ENCODE data around the gene GSTM5. TPM values are rescaled to one million over a fixed set of nuclear protein-coding genes. Genes with fewer than 3 reads are reported as not detected.
"Not testable (repeated sequence)": the region's sequence is repeated elsewhere in the genome, so short reads cannot be mapped to it uniquely, and the experiment has no call there.

GSTM5 gene
- total and polyA plus RNA-seq, 4 experiments from 2014 or later = not detected

DNA sequence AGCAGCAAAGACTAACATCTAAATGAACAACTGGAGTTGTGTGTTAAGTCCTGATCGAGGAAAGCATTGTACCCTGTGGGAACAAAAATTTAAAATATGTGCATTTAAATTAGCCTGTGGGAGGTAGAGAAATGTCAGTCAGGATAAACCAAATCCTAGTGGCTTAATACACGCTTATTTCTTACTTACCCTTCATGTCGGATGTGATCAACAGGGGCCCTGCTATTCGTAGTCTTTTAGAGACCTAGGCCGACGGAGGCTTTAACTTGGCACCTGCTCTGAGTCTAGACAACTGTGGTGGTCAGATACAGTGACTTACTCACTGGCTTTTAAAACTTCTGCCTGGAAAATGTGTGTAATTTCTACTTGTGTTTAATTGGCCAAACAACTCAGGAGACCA lies 18.6 kb downstream of the GSTM5 start:
- POLR2A ChIA-PET (ENCODE audit: partially characterized antibody) = no interaction called here
- Mint-ChIP-seq H3K27ac (no peak overlapping the region), H3K27me3 (peaks cover 4 to 5% of the 10 kb centered on the region in 2 donors), H3K9me3 (no peaks in the 10 kb centered on the region), H3K36me3 (no peaks in the 10 kb centered on the region), H3K4me1 (peaks cover 0 to 2% (median 0%) of the 10 kb centered on the region in 4 donors), H3K4me3 (no peak overlapping the region)
- Histone ChIP-seq H3K27ac (ENCODE audit: low read depth, low read length) (no peak overlapping the region), H3K4me3 (ENCODE audit: low read length in 2 of 2) (no peak overlapping the region), H3K9me3 (ENCODE audit: control insufficient read depth in 1 of 2, low read length in 2 of 2) (no peaks in the 10 kb centered on the region), H3K4me1 (ENCODE audit: insufficient read depth, low read length) (no peaks in the 10 kb centered on the region), H3K36me3 (ENCODE audit: insufficient read depth, low read length) (no peaks in the 10 kb centered on the region), H3K27me3 (ENCODE audit: insufficient read depth, low read length) (no peaks in the 10 kb centered on the region)
- intact Hi-C loops (cut with micrococcal nuclease) = no loop called here
- CTCF ChIA-PET (ENCODE audit: partially characterized antibody) = interaction anchor here (0.6 kb wide), 1 partner anchor 86 kb away, joined by 3 read pairs; no protein-coding TSS in a partner anchor
- DNase-seq = no peak

DNA sequence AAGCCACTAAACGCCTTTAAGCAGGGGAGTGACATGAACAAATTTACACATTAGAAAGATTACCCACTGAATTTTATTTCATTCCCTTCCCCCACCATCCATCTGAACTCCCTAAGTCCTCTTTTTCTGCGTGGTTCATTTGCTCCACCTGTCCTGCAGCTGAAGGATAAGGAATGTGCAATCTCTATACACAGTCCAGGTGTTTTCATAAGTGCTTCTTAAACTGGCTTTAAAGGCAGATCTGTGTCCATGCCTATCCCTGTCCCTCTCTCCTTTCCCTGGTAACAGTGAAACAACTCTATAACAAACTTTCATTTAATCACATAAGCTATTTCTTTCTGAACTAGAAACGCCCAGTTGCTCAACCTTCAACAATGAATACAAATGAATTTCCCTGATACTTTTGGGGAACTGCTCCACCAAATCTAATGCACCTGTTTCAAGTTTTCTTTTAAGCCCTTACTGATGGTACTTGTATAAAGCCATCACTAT lies 20.4 kb downstream of the GSTM5 start:
- Histone ChIP-seq H3K4me3 (ENCODE audit: low read length in 2 of 2) (no peak overlapping the region), H3K36me3 (ENCODE audit: insufficient read depth, low read length) (no peaks in the 10 kb centered on the region), H3K27ac (ENCODE audit: low read depth, low read length) (no peak overlapping the region), H3K9me3 (ENCODE audit: control insufficient read depth in 1 of 2, low read length in 2 of 2) (no peaks in the 10 kb centered on the region), H3K27me3 (ENCODE audit: insufficient read depth, low read length) (no peaks in the 10 kb centered on the region), H3K4me1 (ENCODE audit: insufficient read depth, low read length) (no peaks in the 10 kb centered on the region)
- Mint-ChIP-seq H3K27me3 (peaks cover 4 to 10% of the 10 kb centered on the region in 2 donors), H3K27ac (no peak overlapping the region), H3K36me3 (peaks cover 0 to 7% of the 10 kb centered on the region in 2 donors), H3K4me1 (peaks cover 0 to 2% (median 0%) of the 10 kb centered on the region in 4 donors), H3K9me3 (no peaks in the 10 kb centered on the region), H3K4me3 (no peak overlapping the region)
- intact Hi-C loops (cut with micrococcal nuclease) = no loop called here
- DNase-seq = no peak
- POLR2A ChIA-PET (ENCODE audit: partially characterized antibody) = no interaction called here
- CTCF ChIA-PET (ENCODE audit: partially characterized antibody) = no interaction called here

DNA sequence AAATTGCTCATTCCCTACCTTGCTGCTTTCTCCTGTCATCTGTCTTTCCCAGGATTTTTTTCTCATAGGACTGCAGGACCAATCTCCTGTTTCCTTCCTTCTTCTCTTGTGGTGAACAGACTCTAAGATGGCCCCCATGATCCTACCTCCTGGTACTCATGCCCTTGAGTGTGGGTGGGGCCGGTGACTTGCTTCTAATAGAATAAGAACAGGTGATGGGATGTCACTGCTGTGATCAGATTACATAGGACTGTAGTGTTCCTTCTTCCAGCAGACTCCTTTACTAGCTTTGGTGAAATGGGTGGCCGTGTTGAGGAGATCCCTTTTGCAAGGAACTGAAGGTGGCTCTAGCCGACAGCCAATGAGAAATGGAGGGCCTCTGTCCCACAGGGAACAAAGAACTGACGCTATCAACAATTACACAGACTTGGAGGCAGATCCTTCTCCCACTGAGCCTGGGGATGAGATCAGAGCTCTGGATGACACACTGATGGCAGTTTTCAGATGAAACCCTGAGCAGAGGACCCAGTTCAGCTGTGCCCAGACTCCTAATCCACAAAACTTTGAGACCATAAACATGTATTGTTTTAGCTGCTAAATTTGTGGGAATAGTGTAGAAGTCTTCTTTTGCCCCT lies 21.3 kb downstream of the GSTM5 start:
- H3K27ac ChIP-seq (ENCODE audit: low read depth, low read length) = no peak overlapping the region
- DNase-seq = no peak
- ChIA-PET POLR2A (ENCODE audit: partially characterized antibody) (no interaction called here), CTCF (ENCODE audit: partially characterized antibody) (no interaction called here)
- no peaks in the 10 kb centered on the region for H3K9me3 ChIP-seq (ENCODE audit: control insufficient read depth in 1 of 2, low read length in 2 of 2)
- Mint-ChIP-seq H3K36me3 (peaks cover 0 to 7% of the 10 kb centered on the region in 2 donors), H3K4me3 (no peak overlapping the region), H3K4me1 (peaks cover 0 to 2% (median 0%) of the 10 kb centered on the region in 4 donors), H3K9me3 (no peaks in the 10 kb centered on the region), H3K27ac (peak overlapping the region in 1 of 7 donors; percentile 32), H3K27me3 (peaks cover 2 to 10% of the 10 kb centered on the region in 2 donors)
- no peaks in the 10 kb centered on the region for H3K4me1 ChIP-seq (ENCODE audit: insufficient read depth, low read length)
- no peaks in the 10 kb centered on the region for H3K27me3 ChIP-seq (ENCODE audit: insufficient read depth, low read length)
- H3K4me3 ChIP-seq (ENCODE audit: low read length in 2 of 2) = no peak overlapping the region
- no peaks in the 10 kb centered on the region for H3K36me3 ChIP-seq (ENCODE audit: insufficient read depth, low read length)
- intact Hi-C loops (cut with micrococcal nuclease) = no loop called here

DNA sequence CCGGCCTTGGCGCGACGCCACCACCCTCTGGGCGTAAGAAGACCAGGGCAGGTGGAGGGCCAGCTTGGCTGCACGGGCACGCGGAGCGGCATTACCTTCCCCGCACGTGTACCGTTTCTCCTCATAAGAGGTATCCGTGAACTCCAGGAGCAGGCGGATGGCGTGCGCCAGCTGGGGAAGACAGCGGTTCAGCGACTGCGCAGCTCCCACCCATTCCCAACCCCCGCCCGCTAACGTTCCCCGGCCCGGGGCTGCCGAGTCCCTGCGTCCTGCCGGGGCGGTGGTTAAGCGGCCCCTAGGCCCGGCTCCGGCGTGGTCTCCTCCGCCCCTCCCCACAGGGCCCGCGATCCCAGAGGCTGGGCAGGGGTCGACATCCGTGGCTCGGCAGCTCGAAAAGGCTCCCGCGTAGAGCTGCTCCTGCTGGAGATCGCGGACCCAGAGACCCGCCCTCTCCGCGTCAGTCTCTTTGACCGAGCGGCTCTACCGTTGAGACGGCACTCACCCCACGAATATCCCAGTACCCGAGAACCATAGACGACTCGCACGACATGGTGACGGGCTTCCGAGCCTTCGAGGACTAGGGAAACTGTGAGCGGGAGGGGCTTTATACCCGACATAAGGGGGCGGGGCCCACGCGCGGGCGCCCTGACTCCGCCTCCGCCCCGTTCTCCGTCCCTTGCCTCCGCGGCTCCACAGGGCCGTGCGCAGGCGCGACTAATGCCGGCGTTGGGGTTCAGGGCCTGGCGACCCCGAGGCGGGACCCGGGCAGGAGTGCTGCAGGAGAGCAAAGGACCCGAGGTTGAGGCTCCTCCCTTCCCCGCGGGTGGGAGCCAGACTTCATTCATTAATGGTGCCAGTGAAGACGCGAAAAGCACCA lies 27.9 kb downstream of the GSTM5 start:
- H3K4me1 ChIP-seq (ENCODE audit: insufficient read depth, low read length) = peaks cover 15% of the 10 kb centered on the region
- H3K27ac ChIP-seq (ENCODE audit: low read depth, low read length) = peak overlapping the region; percentile 44
- peak overlapping the region; percentile 7 to 93 (median 90) for H3K27ac Mint-ChIP-seq
- ChIA-PET CTCF (ENCODE audit: partially characterized antibody) (interaction anchor here (1.1 to 1.6 kb wide), 3 partner anchors 98 to 245 kb away, joined by 3 to 5 read pairs (median 4); partner anchors contain the start of gene AHCYL1), POLR2A (ENCODE audit: partially characterized antibody) (interaction anchor here (0.8 to 1.7 kb wide), 6 partner anchors 11 to 246 kb away, joined by 4 to 7 read pairs (median 4); partner anchors contain the start of genes AHCYL1 and GNAI3)
- no peaks in the 10 kb centered on the region for H3K27me3 ChIP-seq (ENCODE audit: insufficient read depth, low read length)
- no peaks in the 10 kb centered on the region for H3K9me3 ChIP-seq (ENCODE audit: control insufficient read depth in 1 of 2, low read length in 2 of 2)
- H3K4me3 Mint-ChIP-seq = peak overlapping the region; percentile 73 to 92 (median 87)
- H3K36me3 ChIP-seq (ENCODE audit: insufficient read depth, low read length) = no peaks in the 10 kb centered on the region
- no peaks in the 10 kb centered on the region for H3K9me3 Mint-ChIP-seq
- peaks cover 0 to 18% of the 10 kb centered on the region in 2 donors for H3K27me3 Mint-ChIP-seq
- peak overlapping the region; percentile 52 to 54 for H3K4me3 ChIP-seq (ENCODE audit: low read length in 2 of 2)
- intact Hi-C loops (cut with micrococcal nuclease) = loop anchor here (1.0 kb wide), 1 partner anchor 244 kb away; the partner anchor contains the start of gene AHCYL1
- peaks cover 8 to 16% (median 13%) of the 10 kb centered on the region in 4 donors for H3K4me1 Mint-ChIP-seq
- DNase-seq = peak; percentile 77 to 84 (median 81)
- H3K36me3 Mint-ChIP-seq = peaks cover 0 to 7% of the 10 kb centered on the region in 2 donors

DNA sequence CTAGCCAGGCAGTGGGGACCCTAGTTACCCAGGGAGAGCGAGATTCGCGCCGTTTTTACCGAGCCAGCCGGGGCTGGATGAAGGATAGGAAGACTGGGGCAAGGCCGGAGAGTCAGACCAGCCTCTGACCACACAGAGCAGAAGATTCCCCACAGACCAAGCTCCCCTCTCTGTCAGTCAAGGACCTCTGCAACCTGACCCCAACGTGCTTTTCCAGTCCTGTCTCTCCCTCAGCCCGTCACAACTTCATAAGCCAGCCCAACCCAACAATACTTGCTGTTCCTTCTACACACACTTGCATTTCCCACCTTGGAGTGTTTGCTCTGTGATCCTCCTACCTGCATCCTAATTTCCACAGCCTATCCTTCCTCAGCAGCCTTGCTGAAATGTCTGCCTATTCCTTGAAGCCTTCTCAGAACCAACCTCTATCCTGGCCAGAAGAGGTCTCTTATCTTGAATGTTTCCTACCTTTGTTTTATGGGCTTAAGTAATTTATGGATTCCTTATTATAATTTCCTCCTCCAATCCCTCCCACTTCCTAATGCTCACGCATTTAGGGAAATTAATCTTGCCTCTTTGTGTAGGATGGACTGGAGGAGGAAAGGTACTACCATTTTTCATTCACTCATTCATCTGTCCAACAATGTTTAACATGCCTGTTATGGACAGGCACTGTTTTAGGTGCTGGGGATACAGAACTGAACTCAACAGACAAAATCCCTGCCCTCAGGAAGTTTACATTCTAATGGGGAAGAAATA lies 28.7 kb downstream of the GSTM5 start, which contains the start of gene GSTM3:
TSS of gene GSTM3 (minus strand) at position 424 of the 759 bp plus-strand sequence. CDS start 751 bp downstream, outside the sequence.
- H3K27ac ChIP-seq (ENCODE audit: low read depth, low read length) = peak within 1 kb of the TSS; percentile 44
- H3K4me3 Mint-ChIP-seq = peak within 1 kb of the TSS; percentile 73 to 92 (median 87)
- peak within 1 kb of the TSS; percentile 52 to 54 for H3K4me3 ChIP-seq (ENCODE audit: low read length in 2 of 2)
- H3K36me3 Mint-ChIP-seq = peaks cover 0 to 7% of the 10 kb centered on the region in 2 donors
- POLR2A ChIA-PET (ENCODE audit: partially characterized antibody) = interaction anchor here (1.2 to 1.7 kb wide), 2 partner anchors 244 to 245 kb away, joined by 4 to 7 read pairs; partner anchors contain the start of gene AHCYL1
- intact Hi-C loops (cut with micrococcal nuclease) = loop anchor here (1.0 kb wide), 1 partner anchor 244 kb away; the partner anchor contains the start of gene AHCYL1
- no peaks in the 10 kb centered on the region for H3K36me3 ChIP-seq (ENCODE audit: insufficient read depth, low read length)
- H3K27me3 ChIP-seq (ENCODE audit: insufficient read depth, low read length) = no peaks in the 10 kb centered on the region
- H3K27me3 Mint-ChIP-seq = peaks cover 0 to 18% of the 10 kb centered on the region in 2 donors
- CTCF ChIA-PET (ENCODE audit: partially characterized antibody) = interaction anchor here (1.2 to 1.6 kb wide), 2 partner anchors 98 to 244 kb away, joined by 4 to 5 read pairs; partner anchors contain the start of gene AHCYL1
- peaks cover 8 to 16% (median 12%) of the 10 kb centered on the region in 4 donors for H3K4me1 Mint-ChIP-seq
- no peak for DNase-seq
- peak within 1 kb of the TSS; percentile 7 to 93 (median 90) for H3K27ac Mint-ChIP-seq
- no peaks in the 10 kb centered on the region for H3K9me3 ChIP-seq (ENCODE audit: control insufficient read depth in 1 of 2, low read length in 2 of 2)
- no peaks in the 10 kb centered on the region for H3K9me3 Mint-ChIP-seq
- peaks cover 15% of the 10 kb centered on the region for H3K4me1 ChIP-seq (ENCODE audit: insufficient read depth, low read length)

DNA sequence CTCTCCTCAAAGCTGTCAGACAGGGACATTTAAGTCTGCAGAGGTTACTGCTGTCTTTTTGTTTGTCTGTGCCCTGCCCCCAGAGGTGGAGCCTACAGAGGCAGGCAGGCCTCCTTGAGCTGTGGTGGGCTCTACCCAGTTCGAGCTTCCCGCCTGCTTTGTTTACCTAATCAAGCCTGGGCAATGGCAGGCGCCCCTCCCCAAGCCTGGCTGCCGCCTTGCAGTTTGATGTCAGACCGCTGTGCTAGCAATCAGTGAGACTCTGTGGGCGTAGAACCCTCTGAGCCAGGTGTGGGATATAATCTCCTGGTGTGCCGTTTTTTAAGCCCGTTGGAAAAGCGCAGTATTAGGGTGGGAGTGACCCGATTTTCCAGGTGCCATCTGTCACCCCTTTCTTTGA lies 36.3 kb downstream of the GSTM5 start:
- not testable (repeated sequence) for H3K4me1 Mint-ChIP-seq

More for the DNA sequence above, 36.3 kb downstream of the GSTM5 start:
- H3K4me3 ChIP-seq (ENCODE audit: low read length in 2 of 2); DNase-seq; intact Hi-C loops (cut with micrococcal nuclease); H3K36me3 Mint-ChIP-seq; H3K27me3 ChIP-seq (ENCODE audit: insufficient read depth, low read length); H3K4me1 ChIP-seq (ENCODE audit: insufficient read depth, low read length); H3K4me3 Mint-ChIP-seq; H3K36me3 ChIP-seq (ENCODE audit: insufficient read depth, low read length); H3K27ac ChIP-seq (ENCODE audit: low read depth, low read length); H3K9me3 Mint-ChIP-seq; H3K9me3 ChIP-seq (ENCODE audit: control insufficient read depth in 1 of 2, low read length in 2 of 2); POLR2A ChIA-PET (ENCODE audit: partially characterized antibody); H3K27ac Mint-ChIP-seq: not testable (repeated sequence)
- CTCF ChIA-PET (ENCODE audit: partially characterized antibody) = interaction anchor here (0.9 to 1.1 kb wide), 2 partner anchors 29 to 207 kb away, joined by 3 read pairs; no protein-coding TSS in a partner anchor
- H3K27me3 Mint-ChIP-seq = peaks cover 7 to 22% of the 10 kb centered on the region in 2 donors
